ENCODE results near the gene CSF2RB.

DNA sequence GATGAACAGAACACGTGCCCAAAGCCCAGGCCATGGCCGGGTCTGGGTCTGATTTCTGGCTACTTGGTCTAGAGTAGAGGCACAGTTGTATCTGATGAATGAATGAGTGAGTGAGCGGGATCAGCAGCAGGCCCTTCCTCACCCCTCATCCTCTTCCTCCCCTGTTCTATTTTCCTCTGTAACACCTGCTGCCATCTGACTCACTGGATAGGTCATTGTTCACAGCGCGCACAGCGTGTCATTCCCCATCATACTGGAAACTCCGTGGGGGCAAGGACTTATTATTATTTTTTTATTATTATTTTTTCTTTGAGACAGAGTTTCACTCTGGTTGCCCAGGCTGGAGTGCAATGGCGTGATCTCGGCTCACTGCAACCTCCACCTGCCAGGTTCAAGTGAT lies 38.7 kb upstream of the CSF2RB start:
- TF ChIP-seq POLR2A (IDR thresholded peaks at IDR 0.05), result no peak
- TF ChIP-seq, protein P1, sequence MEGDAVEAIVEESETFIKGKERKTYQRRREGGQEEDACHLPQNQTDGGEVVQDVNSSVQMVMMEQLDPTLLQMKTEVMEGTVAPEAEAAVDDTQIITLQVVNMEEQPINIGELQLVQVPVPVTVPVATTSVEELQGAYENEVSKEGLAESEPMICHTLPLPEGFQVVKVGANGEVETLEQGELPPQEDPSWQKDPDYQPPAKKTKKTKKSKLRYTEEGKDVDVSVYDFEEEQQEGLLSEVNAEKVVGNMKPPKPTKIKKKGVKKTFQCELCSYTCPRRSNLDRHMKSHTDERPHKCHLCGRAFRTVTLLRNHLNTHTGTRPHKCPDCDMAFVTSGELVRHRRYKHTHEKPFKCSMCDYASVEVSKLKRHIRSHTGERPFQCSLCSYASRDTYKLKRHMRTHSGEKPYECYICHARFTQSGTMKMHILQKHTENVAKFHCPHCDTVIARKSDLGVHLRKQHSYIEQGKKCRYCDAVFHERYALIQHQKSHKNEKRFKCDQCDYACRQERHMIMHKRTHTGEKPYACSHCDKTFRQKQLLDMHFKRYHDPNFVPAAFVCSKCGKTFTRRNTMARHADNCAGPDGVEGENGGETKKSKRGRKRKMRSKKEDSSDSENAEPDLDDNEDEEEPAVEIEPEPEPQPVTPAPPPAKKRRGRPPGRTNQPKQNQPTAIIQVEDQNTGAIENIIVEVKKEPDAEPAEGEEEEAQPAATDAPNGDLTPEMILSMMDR (IDR thresholded peaks at IDR 0.05), result no peak
